B cell (primary cell): Measurements from ENCODE around the gene OR2W3.

Source experiments
- CTCF ChIP-seq: fragments of 200-600 bp; IDR thresholded peaks from one replicate; pipeline ENCODE4 v1.8.0; 2022; ENCODE audit warnings: antibody characterized with exemption, mild to moderate bottlenecking
- EZH2 ChIP-seq: IDR thresholded peaks from 2 replicates; pipeline ENCODE4 v1.6.1; 2012; ENCODE audit warnings: borderline replicate concordance, low read depth, mild to moderate bottlenecking, moderate library complexity, low read length; ENCODE audit not compliant: insufficient read depth, poor library complexity, severe bottlenecking

GRCh38 chr1:247905910-247906503 lies 10.6 kb downstream of the OR2W3 start:
- TF ChIP-seq CTCF: no peak
- TF ChIP-seq EZH2: no peak
